ENCODE results near the gene LIPC. TPM values are rescaled to one million over a fixed set of nuclear protein-coding genes. Genes with fewer than 3 reads are reported as not detected.

The LIPC gene
- total RNA-seq, 4 donors from 2014 or later = 0.48 to 8.2 (median 2.6) TPM; not detected in 1

GRCh38 chr15:58444056-58444455, 12.3 kb downstream of the LIPC start:
- H3K36me3 ChIP-seq = no peaks in the 10 kb centered on the region
- no peaks in the 10 kb centered on the region for H3K27me3 ChIP-seq
- no peak overlapping the region for H3K27ac ChIP-seq
- peaks cover 13 to 53% (median 36%) of the 10 kb centered on the region in 4 donors for H3K4me1 ChIP-seq
- no peaks in the 10 kb centered on the region for H3K9me3 ChIP-seq
- intact Hi-C loops (cut with DNase I; ENCODE audit: low total_unique reads) (no loop called here), in situ Hi-C loops (cut with MboI; ENCODE audit: low pct_ligation_motif_present in 1 of 4, low pct_unique_long_range_greater_than_20kb in 1 of 4, low sequenced_read_pairs in 3 of 4) (no loop called here)
- DNase-seq = no peak
- 67% methylated on average over 7 of the region's 7 CpGs; no CpG with 5 or more reads in 1 of the 2 donors for WGBS, 2 donors (ENCODE audit: low coverage in 1 of 2)
- no peak overlapping the region for H3K4me3 ChIP-seq
- TF ChIP-seq EP300 (IDR thresholded peaks at IDR 0.05; ENCODE audit: low read depth) = no peak
- TF ChIP-seq CTCF (IDR thresholded peaks at IDR 0.05) = no peak
- TF ChIP-seq POLR2A (IDR thresholded peaks at IDR 0.05) = no peak
- no peak for TF ChIP-seq POLR2AphosphoS5 (IDR thresholded peaks at IDR 0.05)

GRCh38 chr15:58444658-58445332, 13.0 kb downstream of the LIPC start:
- DNase-seq = no peak
- Histone ChIP-seq H3K27ac (no peak overlapping the region), H3K36me3 (no peaks in the 10 kb centered on the region), H3K27me3 (no peaks in the 10 kb centered on the region), H3K9me3 (no peaks in the 10 kb centered on the region), H3K4me1 (peaks cover 13 to 47% (median 35%) of the 10 kb centered on the region in 4 donors), H3K4me3 (no peak overlapping the region)
- in situ Hi-C loops (cut with MboI; ENCODE audit: low pct_ligation_motif_present in 1 of 4, low pct_unique_long_range_greater_than_20kb in 1 of 4, low sequenced_read_pairs in 3 of 4) = no loop called here
- TF ChIP-seq EP300 (IDR thresholded peaks at IDR 0.05; ENCODE audit: low read depth) (no peak), POLR2A (IDR thresholded peaks at IDR 0.05) (no peak), POLR2AphosphoS5 (IDR thresholded peaks at IDR 0.05) (no peak), CTCF (IDR thresholded peaks at IDR 0.05) (no peak)
- intact Hi-C loops (cut with DNase I; ENCODE audit: low total_unique reads) = no loop called here
- 85 to 100% methylated on average over 3 to 11 of the region's 11 CpGs for WGBS, 2 donors (ENCODE audit: low coverage in 1 of 2)

GRCh38 chr15:58445865-58446264, 14.1 kb downstream of the LIPC start:
- H3K27ac ChIP-seq = no peak overlapping the region
- TF ChIP-seq POLR2AphosphoS5 (IDR thresholded peaks at IDR 0.05) (no peak), CTCF (IDR thresholded peaks at IDR 0.05) (no peak), POLR2A (IDR thresholded peaks at IDR 0.05) (no peak), EP300 (IDR thresholded peaks at IDR 0.05; ENCODE audit: low read depth) (no peak)
- no peak for DNase-seq
- peaks cover 8 to 36% (median 26%) of the 10 kb centered on the region in 4 donors for H3K4me1 ChIP-seq
- in situ Hi-C loops (cut with MboI; ENCODE audit: low pct_ligation_motif_present in 1 of 4, low pct_unique_long_range_greater_than_20kb in 1 of 4, low sequenced_read_pairs in 3 of 4) = no loop called here
- no peaks in the 10 kb centered on the region for H3K27me3 ChIP-seq
- H3K4me3 ChIP-seq = no peak overlapping the region
- no peaks in the 10 kb centered on the region for H3K9me3 ChIP-seq
- intact Hi-C loops (cut with DNase I; ENCODE audit: low total_unique reads) = no loop called here
- no peaks in the 10 kb centered on the region for H3K36me3 ChIP-seq
- WGBS, 2 donors (ENCODE audit: low coverage in 1 of 2) = 89 to 93% methylated on average over 6 of the region's 6 CpGs

- no peaks in the 10 kb centered on the region for H3K27me3 ChIP-seq
- H3K9me3 ChIP-seq = no peaks in the 10 kb centered on the region
- H3K27ac ChIP-seq = no peak overlapping the region
- H3K36me3 ChIP-seq = no peaks in the 10 kb centered on the region
- TF ChIP-seq CTCF (IDR thresholded peaks at IDR 0.05) = no peak
- TF ChIP-seq EP300 (IDR thresholded peaks at IDR 0.05; ENCODE audit: low read depth) = no peak
- TF ChIP-seq POLR2AphosphoS5 (IDR thresholded peaks at IDR 0.05) = no peak
- no peak for TF ChIP-seq POLR2A (IDR thresholded peaks at IDR 0.05)
- peaks cover 8 to 30% (median 20%) of the 10 kb centered on the region in 4 donors for H3K4me1 ChIP-seq
- WGBS, 2 donors (ENCODE audit: low coverage in 1 of 2) = 95% methylated on average over 5 of the region's 5 CpGs; no CpG with 5 or more reads in 1 of the 2 donors
- intact Hi-C loops (cut with DNase I; ENCODE audit: low total_unique reads) (no loop called here), in situ Hi-C loops (cut with MboI; ENCODE audit: low pct_ligation_motif_present in 1 of 4, low pct_unique_long_range_greater_than_20kb in 1 of 4, low sequenced_read_pairs in 3 of 4) (no loop called here)
- H3K4me3 ChIP-seq = no peak overlapping the region
- no peak for DNase-seq
Measured at GRCh38 chr15:58446521-58446920, 14.7 kb downstream of the LIPC start.
